Chondrocyte (in vitro differentiated cells): ENCODE results near the gene CTBP1. TPM values are rescaled to one million over a fixed set of nuclear protein-coding genes. Genes with fewer than 3 reads are reported as not detected.
A peak's percentile ranks its signal among the peaks of the same experiment; 100 is the strongest.
"Not testable (repeated sequence)": the region's sequence is repeated elsewhere in the genome, so short reads cannot be mapped to it uniquely, and the experiment has no call there.

Source experiments
- DNase-seq: peaks from one replicate; pipeline ENCODE4 v3.0.0; 2021; ENCODE audit warnings: mixed read lengths, low spot score
- H3K27ac Mint-ChIP-seq: one replicate; pipeline ENCODE4 v1.8.0; 2021; ENCODE audit warnings: mild to moderate bottlenecking, moderate library complexity, mixed read lengths; ENCODE audit not compliant: unreplicated experiment
- H3K27me3 Mint-ChIP-seq: 2 replicates; pipeline ENCODE4 v1.8.0; 2021; ENCODE audit warnings: low read depth, mixed read lengths
- H3K36me3 Mint-ChIP-seq: 2 replicates; pipeline ENCODE4 v1.8.0; 2021; ENCODE audit warnings: low read depth, mixed read lengths
- H3K4me1 Mint-ChIP-seq: 2 replicates; pipeline ENCODE4 v1.8.0; 2021; ENCODE audit warnings: low read depth, mild to moderate bottlenecking, mixed read lengths
- H3K4me3 Mint-ChIP-seq: one replicate; pipeline ENCODE4 v1.8.0; 2021; ENCODE audit warnings: mild to moderate bottlenecking, moderate library complexity, mixed read lengths; ENCODE audit not compliant: unreplicated experiment
- H3K9me3 Mint-ChIP-seq: 2 replicates; pipeline ENCODE4 v1.8.0; 2021; ENCODE audit warnings: low read depth, mixed read lengths
- total RNA-seq: library from RNA; stranded (reverse); gene quantifications from 3 replicates; pipeline ENCODE4 v1.2.1, GENCODE V29; 2021
- TF ChIP-seq, protein P1 (sequence below): fragments of 200-600 bp; sonication (generic); IDR thresholded peaks from 2 replicates; pipeline ENCODE4 v1.5.0; 2021; ENCODE audit warnings: antibody characterized with exemption, mild to moderate bottlenecking, moderate library complexity

CTBP1 gene
- total RNA-seq, 1 donor from 2014 or later: 151 TPM

DNA sequence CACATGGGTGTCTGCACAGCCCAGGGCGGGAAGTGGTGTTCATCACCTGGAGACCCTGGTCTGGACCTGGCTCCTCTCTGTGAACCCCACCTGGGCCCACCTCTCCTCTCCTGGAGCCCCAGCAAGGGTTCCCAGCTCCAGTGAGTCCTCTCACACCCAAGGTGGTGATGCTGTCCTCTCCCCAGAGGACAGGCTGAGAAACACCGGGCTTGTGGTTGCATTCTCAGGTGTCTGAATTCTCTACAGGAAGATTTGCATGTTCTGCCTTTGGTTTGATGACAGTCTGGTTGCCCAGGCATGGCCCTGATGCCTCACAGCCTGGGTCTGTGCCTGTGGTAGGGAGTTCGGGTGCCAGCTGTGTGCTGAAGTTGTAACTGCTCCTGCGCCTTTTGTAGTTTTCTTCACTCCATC is 44.6 kb upstream of the CTBP1 start:
- no peak overlapping the region for H3K27ac Mint-ChIP-seq
- no peaks in the 10 kb centered on the region for H3K9me3 Mint-ChIP-seq
- no peak overlapping the region for H3K4me3 Mint-ChIP-seq
- no peaks in the 10 kb centered on the region for H3K36me3 Mint-ChIP-seq
- TF ChIP-seq, protein P1, sequence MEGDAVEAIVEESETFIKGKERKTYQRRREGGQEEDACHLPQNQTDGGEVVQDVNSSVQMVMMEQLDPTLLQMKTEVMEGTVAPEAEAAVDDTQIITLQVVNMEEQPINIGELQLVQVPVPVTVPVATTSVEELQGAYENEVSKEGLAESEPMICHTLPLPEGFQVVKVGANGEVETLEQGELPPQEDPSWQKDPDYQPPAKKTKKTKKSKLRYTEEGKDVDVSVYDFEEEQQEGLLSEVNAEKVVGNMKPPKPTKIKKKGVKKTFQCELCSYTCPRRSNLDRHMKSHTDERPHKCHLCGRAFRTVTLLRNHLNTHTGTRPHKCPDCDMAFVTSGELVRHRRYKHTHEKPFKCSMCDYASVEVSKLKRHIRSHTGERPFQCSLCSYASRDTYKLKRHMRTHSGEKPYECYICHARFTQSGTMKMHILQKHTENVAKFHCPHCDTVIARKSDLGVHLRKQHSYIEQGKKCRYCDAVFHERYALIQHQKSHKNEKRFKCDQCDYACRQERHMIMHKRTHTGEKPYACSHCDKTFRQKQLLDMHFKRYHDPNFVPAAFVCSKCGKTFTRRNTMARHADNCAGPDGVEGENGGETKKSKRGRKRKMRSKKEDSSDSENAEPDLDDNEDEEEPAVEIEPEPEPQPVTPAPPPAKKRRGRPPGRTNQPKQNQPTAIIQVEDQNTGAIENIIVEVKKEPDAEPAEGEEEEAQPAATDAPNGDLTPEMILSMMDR: no peak
- H3K27me3 Mint-ChIP-seq: no peaks in the 10 kb centered on the region
- H3K4me1 Mint-ChIP-seq: peaks cover 54% of the 10 kb centered on the region
- no peak for DNase-seq

- not testable (repeated sequence) for H3K36me3 Mint-ChIP-seq, H3K27me3 Mint-ChIP-seq, H3K9me3 Mint-ChIP-seq, DNase-seq, H3K27ac Mint-ChIP-seq, H3K4me3 Mint-ChIP-seq
- peaks cover 56% of the 10 kb centered on the region for H3K4me1 Mint-ChIP-seq
Measured at GRCh38 chr4:1292703-1293011, 43.7 kb upstream of the CTBP1 start.

DNA sequence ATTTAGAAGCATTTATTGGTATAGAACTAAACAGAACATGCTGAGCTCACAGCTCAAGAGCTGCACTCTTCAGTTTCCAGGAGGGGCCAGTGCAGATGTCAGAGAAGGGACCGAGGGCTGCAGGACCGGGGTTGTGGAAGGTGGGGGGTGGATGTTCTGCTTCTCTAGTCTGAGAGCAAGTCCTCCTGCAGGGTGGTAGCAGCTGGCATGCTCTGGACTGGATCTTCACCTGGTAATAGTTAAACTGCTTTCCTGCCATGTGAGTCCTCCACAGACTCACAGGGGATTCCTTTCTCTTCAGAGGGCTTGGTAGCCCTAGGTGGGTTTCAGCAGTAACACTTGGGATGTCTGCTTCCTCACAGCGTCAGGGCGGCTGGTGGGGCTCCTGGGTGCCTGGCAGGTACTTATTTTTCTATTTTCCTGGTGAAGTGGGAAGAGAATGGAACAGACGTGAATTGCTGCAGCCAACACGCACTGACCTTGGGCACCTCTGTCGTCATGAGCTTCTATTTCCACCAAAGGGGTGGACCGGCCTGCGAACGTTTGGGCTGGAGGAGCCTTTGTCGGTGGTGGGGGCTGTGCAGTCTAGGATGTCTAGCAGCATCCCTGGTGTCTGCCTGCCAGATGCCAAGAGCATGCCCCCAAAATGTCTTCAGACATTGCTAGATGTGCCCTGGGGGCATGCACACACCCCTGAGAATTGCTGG is 43.2 kb upstream of the CTBP1 start:
- peaks cover 56% of the 10 kb centered on the region for H3K4me1 Mint-ChIP-seq
- no peak overlapping the region for H3K4me3 Mint-ChIP-seq
- H3K27me3 Mint-ChIP-seq: no peaks in the 10 kb centered on the region

GRCh38 chr4:1291091-1291490 is 42.2 kb upstream of the CTBP1 start:
- Mint-ChIP-seq H3K4me1 (peaks cover 50% of the 10 kb centered on the region), H3K27me3 (no peaks in the 10 kb centered on the region), H3K9me3 (no peaks in the 10 kb centered on the region), H3K27ac (peak overlapping the region; percentile 85), H3K36me3 (no peaks in the 10 kb centered on the region), H3K4me3 (peak overlapping the region; percentile 94)
- DNase-seq: no peak
- TF ChIP-seq, protein P1: no peak

More for the DNA sequence above, 43.2 kb upstream of the CTBP1 start:
- Mint-ChIP-seq H3K27ac (peak overlapping the region; percentile 77), H3K36me3 (no peaks in the 10 kb centered on the region), H3K9me3 (no peaks in the 10 kb centered on the region)
- no peak for DNase-seq
- TF ChIP-seq, protein P1: no peak

- TF ChIP-seq, protein P1: no peak
- DNase-seq: no peak
- Mint-ChIP-seq H3K27ac (peak overlapping the region; percentile 85), H3K27me3 (no peaks in the 10 kb centered on the region), H3K4me1 (peaks cover 50% of the 10 kb centered on the region), H3K4me3 (peak overlapping the region; percentile 94), H3K9me3 (no peaks in the 10 kb centered on the region), H3K36me3 (no peaks in the 10 kb centered on the region)
Measured at GRCh38 chr4:1290165-1290977, 41.4 kb upstream of the CTBP1 start.
